Thyroid gland (tissue), 4 donors: ENCODE data around the gene SCUBE3. TPM values are rescaled to one million over a fixed set of nuclear protein-coding genes. Genes with fewer than 3 reads are reported as not detected.
A peak's percentile ranks its signal among the peaks of the same experiment; 100 is the strongest.

Experiments used
- DNase-seq, 2 donors: peaks; one replicate each; pipeline ENCODE4 v3.0.0-alpha.2; 2019
- H3K27ac ChIP-seq, 3 donors: fragments of 200-600 bp; sonication (generic); 1 replicate in 2 of 3; 2 replicates in 1 of 3; pipeline ENCODE4 v1.5.1; 2016 to 2019; ENCODE audit warnings: mild to moderate bottlenecking in 1 of 3, moderate library complexity in 1 of 3
- H3K27me3 ChIP-seq: fragments of 200-600 bp; sonication (generic); one replicate; pipeline ENCODE4 v1.5.1; 2019
- H3K36me3 ChIP-seq, 2 donors: fragments of 200-600 bp; sonication (generic); one replicate each; pipeline ENCODE4 v1.5.1; 2016 to 2019
- H3K4me1 ChIP-seq, 2 donors: fragments of 200-600 bp; sonication (generic); one replicate each; pipeline ENCODE4 v1.5.1; 2017 to 2019
- H3K4me3 ChIP-seq, 3 donors: fragments of 200-600 bp; sonication (generic); replicated peaks in 1 of 3; 1 replicate in 2 of 3; 2 replicates in 1 of 3; pipeline ENCODE4 v1.5.1; 2016; ENCODE audit warnings: mild to moderate bottlenecking in 1 of 3
- H3K9me3 ChIP-seq: fragments of 200-600 bp; sonication (generic); one replicate; pipeline ENCODE4 v1.5.1; 2017
- CTCF ChIP-seq, 6 experiments: fragments of 200-600 bp in 3 of 6; fragments of 450-650 bp in 3 of 6; sonication (generic) in 3 of 6; IDR thresholded peaks; one replicate each; pipeline ENCODE4 v1.5.1; 2016 to 2019; ENCODE audit warnings: antibody characterized with exemption in 6 of 6, mild to moderate bottlenecking in 2 of 6, inconsistent platforms in 1 of 6, moderate library complexity in 1 of 6
- POLR2A ChIP-seq, 2 donors: fragments of 450-650 bp; IDR thresholded peaks; one replicate each; pipeline ENCODE4 v1.6.1; 2017; ENCODE audit warnings: antibody characterized with exemption in 2 of 2, mild to moderate bottlenecking in 2 of 2, moderate library complexity in 1 of 2
- WGBS, 2 donors: methylation state at CpG; one replicate each; pipeline ENCODE4 v1.1.5; 2017; 5-methylcytosine and 5-hydroxymethylcytosine counted together
- intact Hi-C: fragments of 100-400 bp; cut with DNase I; formaldehyde crosslinking; loops from one replicate; pipeline ENCODE4 v1.15.1; 2023
- total RNA-seq, 4 donors: library from RNA; depleted of rRNA; stranded (reverse); fragments of >200 nt; gene quantifications; one replicate each; pipeline ENCODE4 v1.2.3, GENCODE V29; 2016

The SCUBE3 gene
- total RNA-seq, 4 donors from 2014 or later: 45.5 to 119 (median 66.3) TPM

GRCh38 chr6:35259948-35260590, 46.3 kb downstream of the SCUBE3 start:
- peak; percentile 74 to 84 for DNase-seq
- intact Hi-C loops: no loop called here

DNA sequence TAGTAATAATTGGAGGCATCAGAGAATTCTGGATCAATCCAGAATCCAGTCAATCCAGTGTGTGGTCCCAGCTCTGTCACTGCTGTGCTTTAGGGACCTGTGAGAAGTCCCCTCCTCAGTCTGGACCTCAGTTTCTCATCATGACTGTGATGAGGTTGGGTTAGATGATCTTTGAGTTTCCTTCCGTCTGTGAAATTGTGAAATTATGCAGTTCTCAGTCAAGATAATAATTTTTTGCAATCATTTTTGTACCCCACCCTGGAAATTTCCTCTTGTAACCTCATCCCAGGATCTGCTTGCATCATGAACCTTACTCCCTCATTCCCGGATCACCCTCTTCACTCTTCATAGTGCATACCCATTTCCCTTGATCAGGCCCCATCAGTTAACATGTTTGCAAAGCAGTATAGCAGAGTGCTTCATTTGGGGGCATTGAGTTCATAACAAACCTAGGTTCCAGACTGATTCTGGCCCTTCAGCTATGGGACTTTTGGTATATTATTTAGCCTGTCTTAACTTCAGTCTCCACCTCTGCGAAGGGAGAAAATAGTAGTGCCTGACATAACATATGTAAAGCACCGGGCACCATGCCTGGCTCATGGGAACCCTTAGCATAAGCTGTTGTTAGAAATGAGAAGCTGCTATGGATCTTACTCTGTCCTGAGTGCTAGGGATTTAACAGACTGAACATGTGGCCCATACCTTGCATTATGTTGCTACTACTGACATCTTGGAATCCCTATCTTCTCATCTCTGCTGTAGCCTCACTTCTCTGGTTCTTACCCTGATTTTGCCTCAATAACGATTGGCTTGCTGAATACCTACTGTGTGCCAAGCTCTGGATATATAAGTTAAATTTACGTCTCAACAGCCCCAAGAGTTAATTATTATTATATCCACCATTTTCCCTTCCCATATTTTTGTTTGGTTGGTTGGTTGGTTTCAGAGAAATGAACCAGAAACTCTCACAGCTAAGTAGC, 47.1 kb downstream of the SCUBE3 start:
- Histone ChIP-seq H3K27me3 (no peaks in the 10 kb centered on the region), H3K4me1 (peaks cover 29 to 50% of the 10 kb centered on the region in 2 donors), H3K9me3 (no peaks in the 10 kb centered on the region), H3K36me3 (no peaks in the 10 kb centered on the region), H3K4me3 (peak overlapping the region in 1 of 3 donors; percentile 84), H3K27ac (peak overlapping the region; percentile 95 to 99 (median 98))
- TF ChIP-seq POLR2A (IDR thresholded peaks at IDR 0.05) (no peak), CTCF (IDR thresholded peaks at IDR 0.05) (no peak)
- intact Hi-C loops: no loop called here
- DNase-seq: no peak
- 84 to 89% methylated on average over 6 of the region's 6 CpGs for WGBS, 2 donors

More at GRCh38 chr6:35259948-35260590, 46.3 kb downstream of the SCUBE3 start:
- H3K4me3 ChIP-seq: peak overlapping the region; percentile 54 to 84 (median 70)
- no peak for TF ChIP-seq CTCF (IDR thresholded peaks at IDR 0.05)
- no peak for TF ChIP-seq POLR2A (IDR thresholded peaks at IDR 0.05)
- peaks cover 26 to 50% of the 10 kb centered on the region in 2 donors for H3K4me1 ChIP-seq
- WGBS, 2 donors: 5% methylated on average over 17 of the region's 23 CpGs
- no peaks in the 10 kb centered on the region for H3K27me3 ChIP-seq
- H3K36me3 ChIP-seq: no peaks in the 10 kb centered on the region
- no peaks in the 10 kb centered on the region for H3K9me3 ChIP-seq
- H3K27ac ChIP-seq: peak overlapping the region; percentile 95 to 99 (median 98)

- Histone ChIP-seq H3K36me3 (no peaks in the 10 kb centered on the region), H3K27me3 (no peaks in the 10 kb centered on the region), H3K27ac (peak overlapping the region in 1 of 3 donors; percentile 4), H3K4me1 (peaks cover 29 to 49% of the 10 kb centered on the region in 2 donors), H3K4me3 (no peak overlapping the region), H3K9me3 (no peaks in the 10 kb centered on the region)
- TF ChIP-seq POLR2A (IDR thresholded peaks at IDR 0.05): no peak
- TF ChIP-seq CTCF (IDR thresholded peaks at IDR 0.05): no peak
- 67 to 82% methylated on average over 1 to 2 of the region's 2 CpGs for WGBS, 2 donors
- no peak for DNase-seq
- intact Hi-C loops: no loop called here
Observed at GRCh38 chr6:35262596-35262995, 48.8 kb downstream of the SCUBE3 start.

DNA sequence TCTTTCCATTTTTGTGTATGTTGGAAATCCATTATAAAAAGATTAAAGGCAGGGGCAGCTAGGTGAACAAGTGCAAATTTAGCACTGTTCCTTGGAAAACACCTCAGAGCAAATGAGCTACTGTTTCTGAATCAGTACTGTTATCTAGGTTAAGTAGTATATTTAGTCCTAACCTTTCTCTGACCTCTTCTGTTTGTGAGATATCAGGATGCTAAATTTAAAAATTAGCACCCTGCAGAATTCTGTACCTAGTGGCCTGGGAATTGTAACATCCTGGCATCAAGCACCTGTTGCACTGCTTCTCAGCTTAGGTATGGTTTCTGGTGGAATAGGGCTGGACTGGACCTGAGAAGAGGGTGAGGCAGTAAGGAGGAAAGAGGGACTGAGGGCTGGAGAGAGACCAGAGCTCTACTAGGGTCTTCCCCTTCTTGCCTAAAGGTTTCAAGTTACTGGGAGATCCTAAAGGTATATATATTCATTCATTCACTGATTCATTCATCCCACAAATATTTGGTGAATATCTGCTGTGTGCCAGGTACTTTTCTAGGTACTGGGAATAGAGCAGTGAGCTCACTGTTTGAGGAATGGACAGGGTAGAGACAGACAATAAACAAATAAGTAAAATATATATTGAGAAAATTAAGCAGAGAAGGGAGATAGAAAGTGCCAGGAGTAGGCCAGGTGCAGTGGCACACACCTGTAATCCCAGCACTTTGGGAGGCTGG, 51.0 kb downstream of the SCUBE3 start:
- peak overlapping the region in 2 of 3 donors; percentile 15 to 35 for H3K27ac ChIP-seq
- TF ChIP-seq CTCF (IDR thresholded peaks at IDR 0.05) (no peak), POLR2A (IDR thresholded peaks at IDR 0.05) (no peak)
- intact Hi-C loops: no loop called here
- no peaks in the 10 kb centered on the region for H3K36me3 ChIP-seq
- H3K4me1 ChIP-seq: peaks cover 21 to 38% of the 10 kb centered on the region in 2 donors
- no peaks in the 10 kb centered on the region for H3K9me3 ChIP-seq
- no peaks in the 10 kb centered on the region for H3K27me3 ChIP-seq
- no peak overlapping the region for H3K4me3 ChIP-seq
- DNase-seq: no peak
